Calu3 (cell line): Measurements from ENCODE around the gene PCDHGA5. TPM values are rescaled to one million over a fixed set of nuclear protein-coding genes. Genes with fewer than 3 reads are reported as not detected.
"Not testable (repeated sequence)": the region's sequence is repeated elsewhere in the genome, so short reads cannot be mapped to it uniquely, and the experiment has no call there.

Source experiments
- BruUV-seq: library from RNA; stranded (reverse); fragments of 400-500 nt; replicated peaks from 2 replicates; lab custom pipeline; 2021; lab: Mats Ljungman, UMichigan
- CTCF ChIA-PET: fragments of 300-600 bp; sonication (Branson Sonifier 250); formaldehyde crosslinking; loops from one replicate; lab custom pipeline; 2022; ENCODE audit warnings: antibody characterized with exemption; lab: Charles Lee
- DNase-seq: peaks from one replicate; pipeline ENCODE4 v3.0.0; 2022
- H3K27ac Mint-ChIP-seq: one replicate; pipeline ENCODE4 v1.8.0; 2022; ENCODE audit warnings: mixed read lengths; ENCODE audit not compliant: unreplicated experiment
- H3K27me3 Mint-ChIP-seq: one replicate; pipeline ENCODE4 v1.8.0; 2022; ENCODE audit warnings: mixed read lengths; ENCODE audit not compliant: unreplicated experiment
- H3K36me3 Mint-ChIP-seq: one replicate; pipeline ENCODE4 v1.8.0; 2022; ENCODE audit warnings: mild to moderate bottlenecking, moderate library complexity, mixed read lengths; ENCODE audit not compliant: insufficient read depth, unreplicated experiment
- H3K4me1 Mint-ChIP-seq: one replicate; pipeline ENCODE4 v1.8.0; 2022; ENCODE audit warnings: mild to moderate bottlenecking, low read depth, mixed read lengths; ENCODE audit not compliant: unreplicated experiment
- H3K4me3 Mint-ChIP-seq: one replicate; pipeline ENCODE4 v1.8.0; 2022; ENCODE audit warnings: mild to moderate bottlenecking, low read depth, moderate library complexity, mixed read lengths; ENCODE audit not compliant: unreplicated experiment
- H3K9me3 Mint-ChIP-seq: one replicate; pipeline ENCODE4 v1.8.0; 2022; ENCODE audit warnings: low read depth, mixed read lengths; ENCODE audit not compliant: unreplicated experiment
- CTCF ChIP-seq: fragments of 200-600 bp; IDR thresholded peaks from one replicate; pipeline ENCODE4 v1.8.0; 2022; ENCODE audit warnings: antibody characterized with exemption; ENCODE audit not compliant: unreplicated experiment
- intact Hi-C: fragments of 100-400 bp; cut with micrococcal nuclease; formaldehyde crosslinking; loops from one replicate; pipeline ENCODE4 v1.10.0; 2022; ENCODE audit not compliant: unreplicated experiment
- total RNA-seq: library from RNA; stranded (reverse); gene quantifications from 2 replicates; pipeline ENCODE4 v1.2.3, GENCODE V29; 2022

PCDHGA5 gene
- total RNA-seq, 1 experiment from 2014 or later, result 0.12 TPM

GRCh38 chr5:141382469-141383294, 18.7 kb downstream of the PCDHGA5 start, which contains the start of gene PCDHGA7:
Gene PCDHGA7, plus strand, starts transcription at chr5:141382742. Its CDS starts 158 bp downstream, at chr5:141382900.
- Mint-ChIP-seq H3K27me3 (no peaks in the 10 kb centered on the region), H3K27ac (no peak within 1 kb of the TSS), H3K4me3 (peak within 1 kb of the TSS; percentile 55), H3K4me1 (no peaks in the 10 kb centered on the region), H3K9me3 (peaks cover 5% of the 10 kb centered on the region), H3K36me3 (peaks cover 4% of the 10 kb centered on the region)
- no peak for DNase-seq
- no TSS peak for BruUV-seq
- CTCF ChIA-PET, result no interaction called here
- no peak for TF ChIP-seq CTCF
- intact Hi-C loops, result no loop called here

GRCh38 chr5:141383345-141383744, 19.4 kb downstream of the PCDHGA5 start:
- TF ChIP-seq CTCF, result no peak
- no peak for DNase-seq
- H3K4me3 Mint-ChIP-seq, result no peak overlapping the region
- peaks cover 4% of the 10 kb centered on the region for H3K36me3 Mint-ChIP-seq
- CTCF ChIA-PET, result no interaction called here
- intact Hi-C loops, result no loop called here
- H3K4me1 Mint-ChIP-seq, result no peaks in the 10 kb centered on the region
- H3K27ac Mint-ChIP-seq, result no peak overlapping the region
- no TSS peak for BruUV-seq
- H3K27me3 Mint-ChIP-seq, result no peaks in the 10 kb centered on the region
- peaks cover 5% of the 10 kb centered on the region for H3K9me3 Mint-ChIP-seq

- peaks cover 4% of the 10 kb centered on the region for H3K36me3 Mint-ChIP-seq
- H3K4me3 Mint-ChIP-seq, result no peak overlapping the region
- H3K27ac Mint-ChIP-seq, result no peak overlapping the region
- no TSS peak for BruUV-seq
- CTCF ChIA-PET, result no interaction called here
- no peaks in the 10 kb centered on the region for H3K27me3 Mint-ChIP-seq
- DNase-seq, result no peak
- intact Hi-C loops, result no loop called here
- peaks cover 12% of the 10 kb centered on the region for H3K9me3 Mint-ChIP-seq
- no peaks in the 10 kb centered on the region for H3K4me1 Mint-ChIP-seq
- no peak for TF ChIP-seq CTCF
Measured at GRCh38 chr5:141384471-141385267, 20.7 kb downstream of the PCDHGA5 start.

- peak; percentile 54 for DNase-seq
- CTCF ChIA-PET, result interaction anchor here (0.6 to 1.1 kb wide), 2 partner anchors 177 to 204 kb away, joined by 5 to 6 read pairs; no protein-coding TSS in a partner anchor
- BruUV-seq, result not testable (repeated sequence)
Measured at GRCh38 chr5:141387557-141388311, 23.8 kb downstream of the PCDHGA5 start, which contains the start of gene PCDHGB4. Gene PCDHGB4, plus strand, starts transcription at chr5:141387698. Its CDS starts 187 bp downstream, at chr5:141387885.

More at GRCh38 chr5:141387557-141388311, 23.8 kb downstream of the PCDHGA5 start, which contains the start of gene PCDHGB4:
- H3K4me1 Mint-ChIP-seq, H3K27me3 Mint-ChIP-seq, H3K36me3 Mint-ChIP-seq, intact Hi-C loops, H3K27ac Mint-ChIP-seq: not testable (repeated sequence)
- TF ChIP-seq CTCF, result peak; percentile 14
- Mint-ChIP-seq H3K9me3 (peaks cover 16% of the 10 kb centered on the region), H3K4me3 (peak within 1 kb of the TSS; percentile 64)
